Activated CD4-positive, alpha-beta T cell treated with anti-CD3 and anti-CD28 coated beads, Interleukin-2, amount 50 U/mL, for 16 hours (primary cell): ENCODE data around the gene SH2D6.
"Not testable (repeated sequence)": the region's sequence is repeated elsewhere in the genome, so short reads cannot be mapped to it uniquely, and the experiment has no call there.

ENCODE experiments used
- DNase-seq: peaks from one replicate; pipeline ENCODE4 v3.0.0-alpha.2; 2020

The SH2D6 gene

GRCh38 chr2:85418132-85419008 is at the start of gene SH2D6:
TSS of gene SH2D6 (plus strand) at chr2:85418714. CDS start at chr2:85429466, 10,752 bp downstream.
- peak; percentile 87 for DNase-seq

DNA sequence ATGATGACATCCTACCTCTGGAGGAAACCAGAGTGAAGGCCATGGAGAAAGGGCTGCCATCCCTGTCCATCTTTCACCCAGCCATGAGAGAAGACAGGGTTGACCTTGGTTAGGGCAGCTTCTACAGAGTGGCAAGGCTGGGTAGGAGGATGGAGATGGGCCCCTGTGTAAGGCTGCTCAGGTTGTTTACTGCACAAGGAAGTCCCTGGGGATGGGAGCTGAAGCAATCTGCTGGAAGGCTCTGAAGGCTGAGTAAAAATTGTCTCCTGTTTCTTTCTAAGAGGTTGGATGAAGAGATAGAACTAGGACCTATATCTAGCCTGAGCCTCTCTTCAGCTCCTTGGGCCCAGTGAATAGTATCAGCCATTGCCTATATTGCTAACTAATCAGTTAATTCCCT is 49.6 kb upstream of the SH2D6 start:
- no peak for DNase-seq

DNA sequence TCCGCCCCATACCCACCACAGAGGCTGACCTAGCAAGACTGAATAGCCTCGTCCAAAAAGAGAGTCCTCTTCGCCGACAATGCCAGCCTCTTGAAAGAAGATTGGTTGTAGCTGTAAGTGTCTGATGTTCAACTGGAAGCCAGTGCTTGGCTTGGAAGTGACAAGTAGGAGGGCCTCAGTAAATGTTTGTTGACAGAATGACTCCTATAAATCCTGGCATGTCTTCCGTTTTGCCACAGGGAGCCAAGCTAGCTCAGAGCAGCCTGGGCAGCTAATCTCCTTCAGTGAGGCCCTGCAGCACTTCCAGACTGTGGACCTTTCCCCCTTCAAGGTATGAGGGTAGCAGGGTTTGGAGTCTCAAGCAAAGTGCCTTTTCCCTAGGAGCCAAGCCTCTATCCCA is 49.0 kb upstream of the SH2D6 start:
- no peak for DNase-seq

GRCh38 chr2:85371045-85371444 is 47.5 kb upstream of the SH2D6 start:
- no peak for DNase-seq

GRCh38 chr2:85376291-85377065 is 42.0 kb upstream of the SH2D6 start:
- no peak for DNase-seq

DNA sequence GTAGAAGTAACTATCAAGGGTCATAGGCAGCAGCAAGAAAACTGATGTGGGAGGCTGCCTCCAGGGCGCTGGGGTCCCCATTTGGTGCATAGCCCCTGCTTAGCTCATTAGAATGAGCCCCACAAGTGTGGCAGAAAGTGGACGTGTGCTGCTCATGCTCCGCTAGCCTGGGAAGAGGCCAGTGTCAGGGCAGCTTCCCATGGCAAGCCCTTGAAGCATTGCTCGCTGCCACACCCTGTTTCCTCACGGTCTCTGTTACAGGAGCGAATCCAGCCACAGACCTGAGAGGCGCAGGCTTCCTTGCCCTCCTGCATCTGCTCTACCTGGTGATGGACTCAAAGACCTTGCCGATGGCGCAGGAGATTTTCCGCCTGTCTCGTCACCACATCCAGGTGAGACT is 41.4 kb upstream of the SH2D6 start:
- DNase-seq: no peak

DNA sequence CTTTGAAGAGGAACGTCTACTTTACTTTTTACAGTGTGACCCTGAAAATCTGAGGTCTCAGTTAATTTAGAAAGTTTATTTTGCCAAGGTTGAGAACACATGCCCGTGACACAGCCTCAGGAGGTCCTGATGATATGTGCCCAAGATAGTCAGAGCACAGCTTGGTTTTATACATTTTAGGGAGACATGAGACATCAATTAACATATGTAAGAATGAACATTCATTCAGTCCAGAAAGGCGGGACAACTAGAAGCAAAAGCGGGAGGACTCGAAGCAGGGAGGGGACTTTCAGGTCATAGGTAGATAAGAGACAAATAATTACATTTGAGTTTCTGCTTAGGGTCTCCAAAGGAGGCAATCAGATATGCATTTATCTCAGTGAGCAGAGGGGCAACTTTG is 40.3 kb upstream of the SH2D6 start:
- no peak for DNase-seq

DNA sequence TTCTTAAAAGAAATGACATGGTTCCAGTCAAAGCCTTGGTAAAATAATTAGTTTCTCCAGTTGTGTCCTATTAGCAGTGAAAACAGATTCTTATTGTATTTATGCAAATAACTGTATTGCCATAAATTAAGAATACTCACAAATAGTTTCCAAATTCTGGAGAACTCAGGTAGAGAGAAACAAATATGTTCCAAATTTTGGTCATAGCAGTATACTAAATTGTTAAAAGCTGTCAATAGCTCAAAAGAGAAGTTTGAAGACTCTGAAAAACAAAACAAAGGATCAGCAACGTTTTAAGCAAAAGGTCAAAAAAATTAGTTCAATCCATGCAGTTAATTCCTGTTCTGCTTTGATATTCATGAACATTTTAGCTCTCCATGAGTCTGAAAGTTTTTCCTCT is 38.5 kb upstream of the SH2D6 start:
- no peak for DNase-seq

- DNase-seq: not testable (repeated sequence)
These were observed 35.4 kb upstream of the SH2D6 start for GRCh38 chr2:85383151-85383550.

- DNase-seq: no peak
These were observed 34.7 kb upstream of the SH2D6 start for GRCh38 chr2:85383850-85384249.

- no peak for DNase-seq
These were observed 32.8 kb upstream of the SH2D6 start for GRCh38 chr2:85385746-85386145.

- DNase-seq: no peak
These were observed 30.8 kb upstream of the SH2D6 start for GRCh38 chr2:85387754-85388153.

GRCh38 chr2:85388878-85389538 is 29.5 kb upstream of the SH2D6 start:
- DNase-seq: no peak

DNA sequence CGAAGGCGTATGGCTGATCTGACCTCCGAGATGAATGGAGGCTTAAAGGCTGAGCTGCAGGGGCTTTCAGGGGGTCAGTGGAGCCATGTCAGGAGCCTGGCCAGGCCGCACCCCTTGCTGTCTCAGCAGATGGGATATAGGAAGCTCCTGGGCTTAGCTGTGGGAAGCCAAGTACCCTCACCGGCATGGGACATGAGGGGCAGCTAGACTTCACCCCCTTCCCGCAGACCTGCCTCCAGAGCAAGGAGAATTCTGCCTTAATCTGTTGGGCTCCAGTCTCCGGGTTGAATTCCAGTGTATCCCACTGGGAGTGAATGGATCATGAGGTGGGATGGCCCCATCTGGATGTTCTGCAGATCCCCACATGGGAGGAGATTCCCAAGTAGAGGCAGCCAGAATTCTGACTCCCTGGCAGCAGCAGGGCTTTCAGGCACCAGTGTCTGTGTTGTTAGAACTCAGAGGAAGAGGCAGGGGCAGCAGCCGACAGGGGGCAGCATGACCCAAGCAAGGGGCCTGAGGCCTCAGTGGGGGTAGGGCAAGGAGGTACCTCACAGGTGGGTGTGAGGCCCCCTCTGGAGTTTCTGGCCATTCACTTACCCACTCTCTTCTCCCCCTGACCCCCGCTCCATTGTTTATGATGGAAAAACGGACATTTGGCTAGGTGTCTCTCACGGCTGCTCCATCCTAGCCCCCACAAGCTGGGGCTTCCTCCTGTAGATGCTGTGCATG is 27.4 kb upstream of the SH2D6 start:
- peak; percentile 73 for DNase-seq

GRCh38 chr2:85393836-85394235 is 24.7 kb upstream of the SH2D6 start:
- no peak for DNase-seq

- DNase-seq: no peak
These were observed 24.2 kb upstream of the SH2D6 start for GRCh38 chr2:85394261-85394681.

- no peak for DNase-seq
These were observed 23.5 kb upstream of the SH2D6 start for GRCh38 chr2:85394976-85395375.

GRCh38 chr2:85395912-85396475 is 22.5 kb upstream of the SH2D6 start:
- no peak for DNase-seq

- DNase-seq: no peak
These were observed 21.7 kb upstream of the SH2D6 start for GRCh38 chr2:85396531-85397470.

DNA sequence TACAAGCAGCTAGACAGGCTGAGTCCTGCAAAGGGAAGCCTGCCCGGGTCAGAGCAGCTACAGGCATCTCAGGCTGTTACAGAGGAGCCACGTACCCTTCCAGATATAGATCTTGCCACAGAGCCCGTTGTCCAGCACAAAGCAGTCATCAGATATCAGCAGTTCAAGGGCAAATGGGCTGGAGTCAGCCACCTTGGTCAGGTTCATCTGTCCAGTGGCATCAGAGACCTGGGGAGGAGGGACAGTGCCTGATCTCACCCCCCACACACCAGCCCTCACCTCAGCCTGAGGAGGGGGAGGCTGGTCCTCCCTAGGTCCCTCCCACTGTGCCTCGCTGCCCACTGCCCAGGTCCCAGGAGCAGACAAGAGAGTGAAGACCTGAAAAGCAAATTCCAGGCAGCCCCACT is 20.6 kb upstream of the SH2D6 start:
- DNase-seq: no peak
